ENCODE data around the gene SAT2.
"Not testable (repeated sequence)": the region's sequence is repeated elsewhere in the genome, so short reads cannot be mapped to it uniquely, and the experiment has no call there.

The SAT2 gene

GRCh38 chr17:7613769-7614424 lies 13.7 kb downstream of the SAT2 start:
- no peak for TF ChIP-seq CTCF (IDR thresholded peaks at IDR 0.05; ENCODE audit: unreplicated experiment in 3 of 3)
- Mint-ChIP-seq H3K9me3 (no peaks in the 10 kb centered on the region), H3K4me3 (peak overlapping the region; percentile 91 to 94 (median 94)), H3K27me3 (ENCODE audit: low read depth) (no peaks in the 10 kb centered on the region), H3K27ac (peak overlapping the region; percentile 88 to 92 (median 91)), H3K36me3 (ENCODE audit: low read depth) (peaks cover 24% of the 10 kb centered on the region), H3K4me1 (peaks cover 38% of the 10 kb centered on the region)

- H3K4me3 Mint-ChIP-seq = peak overlapping the region; percentile 91 to 94 (median 94)
Measured at GRCh38 chr17:7612294-7612640, 15.4 kb downstream of the SAT2 start.

GRCh38 chr17:7611635-7612293 lies 15.9 kb downstream of the SAT2 start:
- Mint-ChIP-seq H3K9me3 (no peaks in the 10 kb centered on the region), H3K27me3 (ENCODE audit: low read depth) (no peaks in the 10 kb centered on the region), H3K4me3 (peak overlapping the region; percentile 91 to 94 (median 94)), H3K36me3 (ENCODE audit: low read depth) (peaks cover 24% of the 10 kb centered on the region), H3K4me1 (peaks cover 38% of the 10 kb centered on the region), H3K27ac (peak overlapping the region; percentile 85 to 94 (median 88))
- no peak for TF ChIP-seq CTCF (IDR thresholded peaks at IDR 0.05; ENCODE audit: unreplicated experiment in 3 of 3)

More at GRCh38 chr17:7612294-7612640, 15.4 kb downstream of the SAT2 start:
- Mint-ChIP-seq H3K36me3 (ENCODE audit: low read depth) (peaks cover 24% of the 10 kb centered on the region), H3K27ac (peak overlapping the region; percentile 85 to 94 (median 88)), H3K9me3 (no peaks in the 10 kb centered on the region), H3K27me3 (ENCODE audit: low read depth) (no peaks in the 10 kb centered on the region), H3K4me1 (peaks cover 38% of the 10 kb centered on the region)
- TF ChIP-seq CTCF (IDR thresholded peaks at IDR 0.05; ENCODE audit: unreplicated experiment in 3 of 3) = no peak

- Mint-ChIP-seq H3K36me3 (ENCODE audit: low read depth) (peaks cover 32% of the 10 kb centered on the region), H3K9me3 (no peaks in the 10 kb centered on the region), H3K27ac (peak overlapping the region in 1 of 3 experiments; percentile 17), H3K4me1 (peaks cover 43% of the 10 kb centered on the region), H3K27me3 (ENCODE audit: low read depth) (no peaks in the 10 kb centered on the region), H3K4me3 (peak overlapping the region; percentile 13 to 57 (median 50))
- no peak for TF ChIP-seq CTCF (IDR thresholded peaks at IDR 0.05; ENCODE audit: unreplicated experiment in 3 of 3)
Measured at GRCh38 chr17:7610641-7611040, 17.0 kb downstream of the SAT2 start.

- TF ChIP-seq CTCF (IDR thresholded peaks at IDR 0.05; ENCODE audit: unreplicated experiment in 3 of 3) = no peak
- Mint-ChIP-seq H3K4me3 (no peak overlapping the region), H3K9me3 (no peaks in the 10 kb centered on the region), H3K4me1 (peaks cover 15% of the 10 kb centered on the region), H3K36me3 (ENCODE audit: low read depth) (peaks cover 55% of the 10 kb centered on the region), H3K27me3 (ENCODE audit: low read depth) (no peaks in the 10 kb centered on the region), H3K27ac (no peak overlapping the region)
Measured at GRCh38 chr17:7606280-7606679, 21.3 kb downstream of the SAT2 start.

- not testable (repeated sequence) for H3K4me3 Mint-ChIP-seq; H3K27me3 Mint-ChIP-seq (ENCODE audit: low read depth); H3K4me1 Mint-ChIP-seq; H3K27ac Mint-ChIP-seq; H3K9me3 Mint-ChIP-seq
- H3K36me3 Mint-ChIP-seq (ENCODE audit: low read depth) = peaks cover 74% of the 10 kb centered on the region
Measured at GRCh38 chr17:7597561-7597960, 30.1 kb downstream of the SAT2 start.

Data from nephron (organoid).